A673 (cell line): ENCODE measurements around the gene LDLRAP1.

Source experiments
- EZH2 ChIP-seq: fragments of 200-600 bp; sonication (generic); IDR thresholded peaks from 2 replicates; pipeline ENCODE4 v1.6.1; 2017; ENCODE audit warnings: borderline replicate concordance, low read depth, mild to moderate bottlenecking, mixed read lengths, antibody characterized with exemption, low read length; ENCODE audit not compliant: poor library complexity, severe bottlenecking
- TF ChIP-seq, protein P1 (sequence below): fragments of 300-800, 200-600 bp; sonication (generic); conservative IDR thresholded peaks from 2 replicates; pipeline ENCODE4 v1.5.1; 2017; ENCODE audit warnings: low read depth, mild to moderate bottlenecking, antibody characterized with exemption, low read length, moderate library complexity, mixed read lengths

DNA sequence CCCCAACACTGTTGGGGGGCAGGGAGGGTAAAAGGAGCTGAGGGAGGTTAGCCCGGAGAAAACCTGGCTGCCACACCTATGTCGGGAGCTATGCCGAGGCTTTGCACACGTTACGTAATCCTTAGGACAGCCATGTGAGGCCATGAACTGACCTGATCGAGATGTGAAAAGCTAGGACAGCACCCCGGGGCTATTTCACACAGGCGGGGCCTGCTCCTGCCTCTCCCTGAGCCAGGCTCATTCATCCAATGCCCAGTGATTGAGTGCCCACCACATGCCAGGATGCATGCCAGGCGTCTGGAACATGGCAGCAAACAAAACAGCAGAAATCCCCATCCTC lies 30.2 kb downstream of the LDLRAP1 start:
- TF ChIP-seq, protein P1, sequence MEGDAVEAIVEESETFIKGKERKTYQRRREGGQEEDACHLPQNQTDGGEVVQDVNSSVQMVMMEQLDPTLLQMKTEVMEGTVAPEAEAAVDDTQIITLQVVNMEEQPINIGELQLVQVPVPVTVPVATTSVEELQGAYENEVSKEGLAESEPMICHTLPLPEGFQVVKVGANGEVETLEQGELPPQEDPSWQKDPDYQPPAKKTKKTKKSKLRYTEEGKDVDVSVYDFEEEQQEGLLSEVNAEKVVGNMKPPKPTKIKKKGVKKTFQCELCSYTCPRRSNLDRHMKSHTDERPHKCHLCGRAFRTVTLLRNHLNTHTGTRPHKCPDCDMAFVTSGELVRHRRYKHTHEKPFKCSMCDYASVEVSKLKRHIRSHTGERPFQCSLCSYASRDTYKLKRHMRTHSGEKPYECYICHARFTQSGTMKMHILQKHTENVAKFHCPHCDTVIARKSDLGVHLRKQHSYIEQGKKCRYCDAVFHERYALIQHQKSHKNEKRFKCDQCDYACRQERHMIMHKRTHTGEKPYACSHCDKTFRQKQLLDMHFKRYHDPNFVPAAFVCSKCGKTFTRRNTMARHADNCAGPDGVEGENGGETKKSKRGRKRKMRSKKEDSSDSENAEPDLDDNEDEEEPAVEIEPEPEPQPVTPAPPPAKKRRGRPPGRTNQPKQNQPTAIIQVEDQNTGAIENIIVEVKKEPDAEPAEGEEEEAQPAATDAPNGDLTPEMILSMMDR: no peak
- no peak for TF ChIP-seq EZH2
